Measurements from ENCODE around the gene TOR4A.

Gene TOR4A

GRCh38 chr9:137301081-137301947 is 23.8 kb downstream of the TOR4A start:
- H3K27me3 ChIP-seq (ENCODE audit: control insufficient read depth, insufficient read depth, low read length): peaks cover 28% of the 10 kb centered on the region
- H3K4me1 ChIP-seq (ENCODE audit: control insufficient read depth, insufficient read depth, low read length): peaks cover 47% of the 10 kb centered on the region
- no peaks in the 10 kb centered on the region for H3K9me3 ChIP-seq (ENCODE audit: control insufficient read depth, insufficient read depth, low read length)
- H3K9ac ChIP-seq (ENCODE audit: low read depth, low read length): peak overlapping the region; percentile 74; the same call in 1 of the 2 replicates
- peak overlapping the region; percentile 96 for H3K4me3 ChIP-seq (ENCODE audit: low read depth, low read length)
- no peaks in the 10 kb centered on the region for H3K36me3 ChIP-seq (ENCODE audit: control insufficient read depth, insufficient read depth, low read length)
- H3K27ac ChIP-seq (ENCODE audit: low read depth, low read length): peak overlapping the region; percentile 88

- Histone ChIP-seq H3K9ac (ENCODE audit: low read depth, low read length) (peak within 1 kb of the TSS; percentile 74; the same call in 1 of the 2 replicates), H3K4me3 (ENCODE audit: low read depth, low read length) (peak within 1 kb of the TSS; percentile 96), H3K27ac (ENCODE audit: low read depth, low read length) (peak within 1 kb of the TSS; percentile 88), H3K4me1 (ENCODE audit: control insufficient read depth, insufficient read depth, low read length) (peaks cover 39% of the 10 kb centered on the region), H3K9me3 (ENCODE audit: control insufficient read depth, insufficient read depth, low read length) (no peaks in the 10 kb centered on the region), H3K36me3 (ENCODE audit: control insufficient read depth, insufficient read depth, low read length) (no peaks in the 10 kb centered on the region), H3K27me3 (ENCODE audit: control insufficient read depth, insufficient read depth, low read length) (peaks cover 20% of the 10 kb centered on the region)
Observed at GRCh38 chr9:137302118-137302448, 24.6 kb downstream of the TOR4A start, which contains the start of gene NRARP. Gene NRARP (minus strand): TSS chr9:137302271. CDS start chr9:137301928, 343 bp downstream.

- H3K9ac ChIP-seq (ENCODE audit: low read depth, low read length): 0 out of 2 replicates have a peak overlapping the region, but pooled peaks have one; percentile 2
- peak overlapping the region; percentile 55 for H3K4me3 ChIP-seq (ENCODE audit: low read depth, low read length)
- H3K4me1 ChIP-seq (ENCODE audit: control insufficient read depth, insufficient read depth, low read length): peaks cover 38% of the 10 kb centered on the region
- no peak overlapping the region for H3K27ac ChIP-seq (ENCODE audit: low read depth, low read length)
- no peaks in the 10 kb centered on the region for H3K36me3 ChIP-seq (ENCODE audit: control insufficient read depth, insufficient read depth, low read length)
- H3K9me3 ChIP-seq (ENCODE audit: control insufficient read depth, insufficient read depth, low read length): no peaks in the 10 kb centered on the region
- peaks cover 15% of the 10 kb centered on the region for H3K27me3 ChIP-seq (ENCODE audit: control insufficient read depth, insufficient read depth, low read length)
Observed at GRCh38 chr9:137302449-137303150, 25.1 kb downstream of the TOR4A start.

DNA sequence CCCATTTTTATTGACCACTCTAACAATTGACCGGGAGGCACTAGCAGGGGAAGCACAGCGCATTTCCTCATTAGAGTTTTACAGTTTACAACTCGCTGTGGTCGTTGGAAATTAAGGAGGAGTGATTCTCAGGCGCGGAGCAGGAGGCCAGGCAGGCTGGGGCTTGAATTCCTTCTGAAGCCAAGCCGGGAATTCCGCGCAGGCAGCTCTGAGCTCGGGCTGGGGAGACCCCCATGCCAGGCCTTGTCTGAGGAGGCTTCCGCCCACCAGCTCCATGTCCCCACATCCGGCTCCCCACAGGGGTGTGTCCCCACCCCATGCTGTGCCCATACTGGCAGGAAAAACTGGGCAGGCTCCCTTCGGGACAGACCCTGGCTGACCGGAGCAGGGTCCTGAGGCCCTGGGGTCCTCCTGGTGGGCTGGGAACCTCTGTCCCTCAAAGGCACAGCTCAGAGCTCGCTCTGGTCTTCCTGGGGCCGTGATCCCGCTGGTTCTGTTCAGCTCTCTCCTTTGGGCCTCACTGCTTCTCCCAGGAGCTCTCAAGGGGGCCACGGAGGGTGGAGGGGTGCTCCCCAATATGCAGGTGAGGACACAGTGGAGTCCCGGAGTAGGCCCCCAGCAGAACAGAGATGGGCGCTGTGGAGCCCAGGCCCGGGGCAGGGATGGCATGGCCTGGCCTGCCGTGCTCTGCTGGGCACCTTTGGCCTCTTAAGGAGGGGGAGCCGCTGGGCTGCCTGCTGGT is 25.8 kb downstream of the TOR4A start:
- Histone ChIP-seq H3K9me3 (ENCODE audit: control insufficient read depth, insufficient read depth, low read length) (no peaks in the 10 kb centered on the region), H3K4me1 (ENCODE audit: control insufficient read depth, insufficient read depth, low read length) (peaks cover 32% of the 10 kb centered on the region), H3K27ac (ENCODE audit: low read depth, low read length) (no peak overlapping the region), H3K9ac (ENCODE audit: low read depth, low read length) (0 out of 2 replicates have a peak overlapping the region, but pooled peaks have one; percentile 2), H3K27me3 (ENCODE audit: control insufficient read depth, insufficient read depth, low read length) (peaks cover 15% of the 10 kb centered on the region), H3K4me3 (ENCODE audit: low read depth, low read length) (peak overlapping the region; percentile 55; the same call in 1 of the 2 replicates), H3K36me3 (ENCODE audit: control insufficient read depth, insufficient read depth, low read length) (no peaks in the 10 kb centered on the region)

- Histone ChIP-seq H3K9me3 (ENCODE audit: control insufficient read depth, insufficient read depth, low read length) (no peaks in the 10 kb centered on the region), H3K4me3 (ENCODE audit: low read depth, low read length) (no peak overlapping the region), H3K27me3 (ENCODE audit: control insufficient read depth, insufficient read depth, low read length) (peaks cover 15% of the 10 kb centered on the region), H3K4me1 (ENCODE audit: control insufficient read depth, insufficient read depth, low read length) (peaks cover 26% of the 10 kb centered on the region), H3K9ac (ENCODE audit: low read depth, low read length) (no peak overlapping the region), H3K27ac (ENCODE audit: low read depth, low read length) (no peak overlapping the region), H3K36me3 (ENCODE audit: control insufficient read depth, insufficient read depth, low read length) (no peaks in the 10 kb centered on the region)
Observed at GRCh38 chr9:137303893-137304382, 26.4 kb downstream of the TOR4A start.

- Histone ChIP-seq H3K4me3 (ENCODE audit: low read depth, low read length) (no peak overlapping the region), H3K36me3 (ENCODE audit: control insufficient read depth, insufficient read depth, low read length) (no peaks in the 10 kb centered on the region), H3K4me1 (ENCODE audit: control insufficient read depth, insufficient read depth, low read length) (peaks cover 21% of the 10 kb centered on the region), H3K27ac (ENCODE audit: low read depth, low read length) (no peak overlapping the region), H3K9ac (ENCODE audit: low read depth, low read length) (no peak overlapping the region), H3K9me3 (ENCODE audit: control insufficient read depth, insufficient read depth, low read length) (no peaks in the 10 kb centered on the region), H3K27me3 (ENCODE audit: control insufficient read depth, insufficient read depth, low read length) (peaks cover 15% of the 10 kb centered on the region)
Observed at GRCh38 chr9:137304383-137305059, 27.0 kb downstream of the TOR4A start.

- Histone ChIP-seq H3K4me3 (ENCODE audit: low read depth, low read length) (no peak overlapping the region), H3K9ac (ENCODE audit: low read depth, low read length) (no peak overlapping the region), H3K36me3 (ENCODE audit: control insufficient read depth, insufficient read depth, low read length) (no peaks in the 10 kb centered on the region), H3K9me3 (ENCODE audit: control insufficient read depth, insufficient read depth, low read length) (no peaks in the 10 kb centered on the region), H3K27me3 (ENCODE audit: control insufficient read depth, insufficient read depth, low read length) (peaks cover 15% of the 10 kb centered on the region), H3K27ac (ENCODE audit: low read depth, low read length) (no peak overlapping the region), H3K4me1 (ENCODE audit: control insufficient read depth, insufficient read depth, low read length) (peaks cover 21% of the 10 kb centered on the region; the same call in 1 of the 2 replicates)
Observed at GRCh38 chr9:137305060-137305797, 27.7 kb downstream of the TOR4A start.

DNA sequence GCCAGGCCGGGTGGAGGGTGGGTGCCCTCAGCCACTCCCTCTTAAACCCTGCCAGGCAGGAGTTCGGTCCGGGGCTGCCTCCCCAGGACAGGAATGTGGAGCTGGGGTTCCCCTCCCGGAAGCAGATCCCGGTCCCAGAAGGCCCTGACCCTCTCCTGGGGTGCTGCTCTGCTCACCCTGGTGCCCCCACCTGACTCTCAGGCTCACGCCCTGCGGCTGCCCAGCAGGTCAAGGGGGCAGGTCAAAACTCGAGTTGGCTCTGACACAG is 28.2 kb downstream of the TOR4A start:
- H3K4me1 ChIP-seq (ENCODE audit: control insufficient read depth, insufficient read depth, low read length): peaks cover 21% of the 10 kb centered on the region; the same call in 1 of the 2 replicates
- no peak overlapping the region for H3K4me3 ChIP-seq (ENCODE audit: low read depth, low read length)

DNA sequence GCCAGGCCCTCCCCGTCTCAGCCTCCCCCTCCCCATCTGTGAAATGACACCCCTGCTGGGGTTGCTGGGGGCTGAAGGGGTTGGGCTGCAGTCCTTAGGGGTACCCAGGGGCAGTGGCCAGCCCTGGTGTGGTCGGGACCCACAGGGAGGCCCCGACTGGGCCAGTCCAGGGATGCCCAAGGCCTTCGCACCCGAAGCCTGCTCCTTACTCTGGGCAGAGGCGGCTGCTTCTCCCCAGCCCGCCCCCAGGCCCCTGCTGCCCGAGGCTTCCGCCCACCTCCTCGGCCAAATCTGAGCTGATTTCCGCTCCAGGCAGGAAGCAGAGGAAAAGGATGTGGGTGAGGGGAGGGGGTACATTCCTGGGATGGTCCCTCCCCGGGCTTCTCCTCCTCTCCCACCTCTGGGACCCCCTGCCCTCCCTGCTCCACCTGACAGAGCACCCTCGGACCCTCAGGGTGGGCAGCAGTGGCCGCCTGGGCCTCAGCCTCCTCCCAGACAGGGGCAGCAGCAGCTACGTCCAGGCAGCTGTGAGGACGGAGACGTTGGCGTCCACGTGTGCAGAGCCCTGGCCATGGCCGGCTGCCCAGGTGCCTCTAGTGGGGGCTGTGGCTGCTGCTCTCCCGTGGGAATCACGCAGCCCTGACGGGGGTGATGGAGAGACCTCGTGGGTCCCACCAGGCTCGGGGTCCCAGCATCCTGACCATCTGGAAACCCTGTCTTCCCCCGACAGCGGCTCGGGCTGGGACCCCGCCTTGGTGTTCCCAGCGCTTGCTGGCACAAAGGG is 28.7 kb downstream of the TOR4A start:
- no peaks in the 10 kb centered on the region for H3K9me3 ChIP-seq (ENCODE audit: control insufficient read depth, insufficient read depth, low read length)
- H3K4me1 ChIP-seq (ENCODE audit: control insufficient read depth, insufficient read depth, low read length): peaks cover 21% of the 10 kb centered on the region; the same call in 1 of the 2 replicates
- H3K27ac ChIP-seq (ENCODE audit: low read depth, low read length): no peak overlapping the region
- H3K27me3 ChIP-seq (ENCODE audit: control insufficient read depth, insufficient read depth, low read length): peaks cover 15% of the 10 kb centered on the region
- no peaks in the 10 kb centered on the region for H3K36me3 ChIP-seq (ENCODE audit: control insufficient read depth, insufficient read depth, low read length)
- no peak overlapping the region for H3K9ac ChIP-seq (ENCODE audit: low read depth, low read length)
- no peak overlapping the region for H3K4me3 ChIP-seq (ENCODE audit: low read depth, low read length)

More for the DNA sequence above, 28.2 kb downstream of the TOR4A start:
- peaks cover 15% of the 10 kb centered on the region for H3K27me3 ChIP-seq (ENCODE audit: control insufficient read depth, insufficient read depth, low read length)
- no peaks in the 10 kb centered on the region for H3K9me3 ChIP-seq (ENCODE audit: control insufficient read depth, insufficient read depth, low read length)
- no peak overlapping the region for H3K27ac ChIP-seq (ENCODE audit: low read depth, low read length)
- H3K9ac ChIP-seq (ENCODE audit: low read depth, low read length): no peak overlapping the region
- H3K36me3 ChIP-seq (ENCODE audit: control insufficient read depth, insufficient read depth, low read length): no peaks in the 10 kb centered on the region
